Glomerular visceral epithelial cell (primary cell): ENCODE results near the gene RBM3.
A peak's percentile ranks its signal among the peaks of the same experiment; 100 is the strongest.

Experiments used
- DNase-seq: peaks from one replicate; pipeline ENCODE4 v3.0.0-alpha.2; 2016; ENCODE audit errors: extremely low spot score

The RBM3 gene

DNA sequence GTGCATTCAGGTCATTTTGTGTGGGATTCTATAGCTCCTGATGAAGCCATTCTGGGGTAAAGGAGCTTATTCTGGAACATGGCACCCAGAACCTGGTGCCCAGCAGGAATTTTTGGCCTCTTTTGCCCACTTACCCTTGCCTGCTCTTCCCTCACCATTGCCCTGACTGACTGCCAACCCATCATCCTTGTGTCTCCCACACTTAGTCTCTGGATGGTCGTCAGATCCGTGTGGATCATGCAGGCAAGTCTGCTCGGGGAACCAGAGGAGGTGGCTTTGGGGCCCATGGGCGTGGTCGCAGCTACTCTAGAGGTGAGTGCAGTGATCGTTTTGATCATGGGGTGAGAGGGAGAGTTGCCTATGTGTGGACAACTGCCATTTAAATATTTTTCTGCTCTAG is 1.8 kb downstream of the RBM3 start:
- DNase-seq = no peak

DNA sequence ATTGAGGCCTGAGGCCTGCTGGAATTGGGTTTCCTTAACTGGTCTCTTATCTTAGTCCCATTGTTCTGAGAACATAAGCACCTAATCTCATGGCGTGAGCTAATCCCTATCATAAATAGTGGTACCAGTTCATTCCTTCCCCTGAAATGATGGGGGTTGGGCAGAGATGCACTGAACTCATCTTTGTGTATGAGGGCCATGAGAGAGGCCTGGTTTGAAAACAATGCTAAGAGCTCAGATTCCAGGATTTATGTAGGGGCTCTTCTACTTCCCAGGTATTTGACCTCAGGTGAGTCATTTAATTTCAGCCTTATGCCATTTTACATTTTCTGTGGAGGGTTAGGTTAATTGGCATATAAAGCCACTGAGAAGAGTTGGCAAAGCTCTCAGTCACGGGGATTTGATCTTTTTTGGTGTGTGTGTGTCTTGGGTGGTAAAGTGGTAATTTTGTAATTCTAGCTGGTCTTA is 4.4 kb downstream of the RBM3 start:
- DNase-seq = no peak

DNA sequence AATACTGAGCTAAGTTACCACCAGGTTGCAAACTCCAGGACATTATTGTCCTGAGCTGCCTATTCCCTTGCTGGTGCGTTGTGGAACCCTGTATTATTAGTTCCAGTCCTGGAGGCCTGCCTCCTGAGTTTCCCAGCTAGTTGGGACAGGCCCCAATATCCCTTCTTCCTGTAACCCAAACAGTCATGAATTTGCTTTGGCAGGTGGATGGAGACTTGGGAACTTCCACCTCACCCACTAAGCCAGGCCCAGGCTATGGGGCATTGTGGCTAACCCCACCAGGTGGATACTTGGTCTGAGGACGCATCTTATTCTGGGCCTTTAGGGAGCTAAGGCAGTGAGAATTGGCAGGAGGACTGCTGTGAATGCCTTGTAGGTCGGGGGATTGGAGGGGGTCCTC is 5.0 kb downstream of the RBM3 start:
- no peak for DNase-seq

DNA sequence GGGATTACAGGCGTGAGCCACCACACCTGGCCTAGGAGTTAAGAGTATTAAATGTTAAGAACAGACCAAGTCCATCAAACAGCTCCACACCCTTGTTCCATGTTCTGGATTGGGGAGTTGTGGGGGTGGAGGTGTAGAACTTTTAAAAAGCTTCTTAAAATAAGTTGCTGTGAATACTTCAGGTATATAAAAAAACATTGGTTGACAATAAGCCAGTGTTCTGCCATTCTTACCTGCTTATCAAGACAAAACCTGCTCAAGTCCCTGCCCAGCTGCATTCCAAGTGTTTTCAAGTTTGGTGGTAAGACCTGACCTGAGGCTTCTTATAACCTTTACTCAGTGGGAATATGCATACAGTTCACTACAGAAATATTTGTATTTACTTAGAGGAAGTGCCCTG is 6.4 kb downstream of the RBM3 start:
- DNase-seq = no peak

DNA sequence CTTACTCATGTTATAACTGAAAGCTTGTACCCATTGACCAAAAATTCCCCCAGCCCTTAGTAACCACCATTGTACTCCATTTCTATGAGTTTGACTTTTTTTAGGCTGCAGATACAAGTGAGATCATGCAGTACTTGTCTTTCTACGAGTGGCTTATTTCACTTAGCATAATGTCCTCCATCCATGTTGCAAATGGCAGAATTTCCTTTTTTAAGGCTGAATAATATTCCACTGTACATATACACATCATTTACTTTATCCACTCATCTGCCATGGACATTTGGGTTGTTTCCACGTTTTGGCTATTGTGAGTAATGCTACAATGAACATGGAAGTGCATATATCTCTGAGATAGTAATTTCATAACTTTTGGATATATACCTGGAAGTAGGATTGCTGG is 10.4 kb downstream of the RBM3 start:
- DNase-seq = no peak

DNA sequence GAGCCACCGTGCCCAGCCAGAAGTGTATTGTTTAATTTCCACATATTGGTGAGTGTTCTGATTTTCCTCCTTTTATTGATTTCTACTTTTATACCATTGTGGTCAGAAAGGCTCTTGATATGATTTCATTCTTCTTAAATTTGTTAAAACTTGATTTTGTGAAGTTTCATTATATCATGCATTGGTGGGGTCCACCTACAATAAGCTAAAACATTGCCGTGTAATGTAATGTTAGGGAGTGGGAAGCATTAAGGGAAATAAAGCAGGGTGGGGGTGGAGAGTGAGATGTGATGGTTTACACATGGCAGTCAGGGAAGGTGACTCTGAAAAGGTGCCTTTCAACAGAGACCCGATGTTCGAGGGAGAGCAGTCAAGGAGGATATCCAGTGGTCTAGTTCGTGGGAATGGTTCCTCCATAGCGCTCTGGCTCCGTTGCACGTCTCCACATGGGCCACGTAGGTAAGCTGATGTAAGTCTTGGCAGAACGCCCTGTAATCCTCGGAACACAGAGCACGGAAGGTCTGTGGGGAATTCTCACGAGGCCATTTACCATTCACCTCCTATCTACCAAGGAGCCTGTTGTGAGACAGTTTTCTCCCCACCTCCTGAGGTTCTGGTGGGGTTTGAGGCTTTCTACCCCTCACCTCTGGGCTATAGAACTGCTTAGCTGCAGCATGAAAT is 15.3 kb downstream of the RBM3 start:
- DNase-seq = peak; percentile 71

DNA sequence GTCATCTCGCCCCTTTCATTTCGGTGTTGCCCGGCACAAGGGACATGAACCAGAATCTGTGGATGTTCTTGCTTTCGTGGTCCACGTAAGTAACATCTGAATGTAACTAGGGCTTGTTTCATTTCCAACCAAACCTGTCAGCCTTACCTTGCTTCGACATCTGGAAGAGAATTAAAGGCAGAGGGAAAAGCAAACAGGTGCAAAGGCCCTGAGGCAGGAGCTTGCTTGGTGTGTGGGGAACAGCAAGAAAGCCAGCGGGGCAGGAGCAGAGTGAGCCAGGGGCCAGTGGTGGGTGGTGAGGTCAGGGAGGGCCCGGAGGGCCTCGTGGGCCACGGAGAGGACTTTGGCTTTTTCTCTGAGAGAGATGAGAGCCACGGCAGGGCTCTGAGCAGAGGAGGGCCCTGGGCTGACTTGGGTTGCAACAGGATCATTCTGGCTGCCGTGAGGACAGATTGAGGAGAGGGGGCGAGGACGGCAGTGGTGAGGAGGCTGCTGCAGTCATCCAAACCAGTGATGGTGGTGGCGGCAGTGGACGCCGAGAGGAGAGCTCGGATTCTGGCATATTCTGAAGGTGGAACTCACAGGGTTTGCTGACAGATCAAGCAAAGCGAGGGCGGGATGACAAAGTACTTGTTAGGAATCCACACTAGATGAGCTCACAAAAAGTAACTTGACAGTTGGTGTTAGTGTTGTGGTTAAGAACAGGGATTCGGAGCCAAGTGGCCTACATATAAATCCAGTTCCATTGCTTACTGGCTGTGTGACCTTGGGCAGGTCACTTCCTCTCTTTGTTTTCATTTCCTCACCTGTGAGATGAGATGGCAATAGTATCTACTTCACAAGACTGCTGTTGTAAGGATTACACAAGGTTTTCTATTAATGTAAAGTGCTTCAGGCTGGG is 16.2 kb downstream of the RBM3 start:
- DNase-seq = no peak

DNA sequence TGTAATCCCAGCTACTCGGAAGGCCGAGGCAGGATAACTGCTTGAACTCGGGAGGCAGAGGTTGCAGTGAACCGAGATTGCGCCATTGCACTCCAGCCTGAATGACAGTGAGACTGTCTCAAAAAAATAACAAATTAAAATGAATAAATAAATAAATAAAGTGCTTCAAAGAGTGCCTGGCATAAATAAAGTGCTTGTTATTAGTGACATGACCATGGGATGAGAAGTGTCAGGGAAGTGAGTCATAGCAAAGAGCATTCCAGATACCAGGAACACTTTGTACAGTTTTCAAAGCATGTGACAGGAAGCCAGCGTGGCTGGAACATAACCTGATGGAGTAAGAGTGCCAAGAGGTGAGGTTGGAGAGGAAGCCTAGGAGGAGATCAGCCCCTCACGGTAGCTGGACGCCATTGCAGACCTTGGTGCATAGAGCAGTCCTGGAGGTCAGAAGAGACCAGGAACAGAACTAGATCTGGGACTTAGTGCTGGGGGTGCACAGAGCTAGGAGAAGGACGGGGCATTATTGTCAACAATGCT is 17.0 kb downstream of the RBM3 start:
- DNase-seq = peak; percentile 70

DNA sequence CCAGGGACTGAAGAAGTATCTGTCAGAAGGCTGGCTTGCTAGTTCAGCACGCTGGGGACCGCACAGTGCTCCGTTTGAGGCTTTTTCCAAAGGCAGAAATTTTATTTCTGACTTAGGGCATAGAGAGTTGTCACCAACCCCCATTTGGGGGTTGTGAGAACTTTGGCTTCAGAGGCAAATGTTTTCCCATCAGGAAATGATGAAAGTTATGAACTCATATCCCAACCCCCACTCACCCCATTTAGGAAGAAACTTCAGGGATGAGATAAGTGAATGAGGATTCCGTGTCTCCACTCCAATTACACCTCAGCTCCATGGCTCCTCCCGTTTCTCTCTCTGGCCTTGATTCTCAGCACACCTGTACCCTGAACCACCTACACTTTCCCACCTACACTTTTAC is 18.7 kb downstream of the RBM3 start:
- no peak for DNase-seq

DNA sequence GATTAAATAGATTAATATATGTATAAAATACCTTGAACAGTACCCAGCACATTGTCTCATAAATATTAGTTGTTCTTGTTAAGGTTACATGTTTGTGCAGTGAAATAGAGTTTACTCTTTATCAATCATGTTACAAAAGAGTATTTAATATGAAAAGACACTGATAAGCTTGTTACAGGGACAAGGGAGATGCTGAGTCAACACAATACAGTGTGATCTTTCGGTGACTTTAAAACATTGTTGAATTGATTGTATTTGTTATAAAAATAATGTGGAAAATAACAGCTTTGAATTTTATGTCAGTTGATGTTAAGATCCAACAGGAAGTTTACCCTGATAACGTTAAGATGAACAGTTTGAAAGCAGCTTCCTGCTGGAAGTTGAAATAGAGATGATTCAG is 21.6 kb downstream of the RBM3 start:
- DNase-seq = no peak

DNA sequence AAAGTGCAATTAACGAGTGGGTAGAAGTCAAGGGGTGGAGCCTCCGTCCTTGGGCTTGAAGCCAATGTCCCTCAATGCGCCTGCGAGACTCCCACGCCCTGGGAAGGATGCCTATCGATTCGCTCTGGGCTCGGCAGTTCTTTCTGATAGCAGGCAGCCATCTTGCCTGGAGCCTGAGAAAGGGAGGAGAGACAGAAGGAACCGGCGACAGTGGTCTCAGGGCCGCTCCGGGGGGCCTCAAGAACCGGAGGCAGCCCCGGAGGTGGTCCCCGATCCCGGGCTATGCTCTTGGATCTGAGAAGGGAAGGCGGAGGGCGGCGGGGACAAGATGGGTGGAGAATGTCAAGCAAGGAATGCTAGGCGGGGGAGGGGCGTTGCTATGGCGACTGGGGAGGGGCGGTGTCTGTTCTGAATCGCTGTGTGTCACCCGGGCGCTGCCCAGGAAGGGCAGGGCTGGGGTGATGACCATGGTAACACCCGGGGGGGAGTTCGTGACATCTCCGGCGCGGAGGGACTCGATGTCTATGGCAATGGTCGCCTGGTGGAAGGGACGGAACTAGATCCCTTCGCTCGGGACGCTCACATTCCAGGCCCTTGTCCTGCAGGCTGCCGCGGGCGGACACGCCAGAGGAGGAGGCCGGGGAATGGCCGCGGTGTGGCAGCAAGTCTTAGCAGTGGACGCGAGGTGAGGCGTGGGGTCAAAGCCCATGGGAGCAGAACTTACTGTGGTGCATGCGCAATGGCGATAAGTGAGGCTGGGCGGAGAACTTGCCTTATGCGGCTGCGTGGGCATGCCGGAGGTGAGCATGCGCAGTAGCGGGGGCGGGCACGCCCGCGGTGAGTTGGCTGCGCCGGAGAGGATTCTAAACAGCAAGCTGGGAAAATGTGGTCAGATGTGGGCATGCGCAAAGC is 23.3 kb downstream of the RBM3 start, which contains the start of gene WDR13:
Gene WDR13, plus strand, starts transcription at position 140 of the 912 bp plus-strand sequence. Its CDS starts 505 bp downstream, at position 645.
- peak; percentile 93 for DNase-seq

DNA sequence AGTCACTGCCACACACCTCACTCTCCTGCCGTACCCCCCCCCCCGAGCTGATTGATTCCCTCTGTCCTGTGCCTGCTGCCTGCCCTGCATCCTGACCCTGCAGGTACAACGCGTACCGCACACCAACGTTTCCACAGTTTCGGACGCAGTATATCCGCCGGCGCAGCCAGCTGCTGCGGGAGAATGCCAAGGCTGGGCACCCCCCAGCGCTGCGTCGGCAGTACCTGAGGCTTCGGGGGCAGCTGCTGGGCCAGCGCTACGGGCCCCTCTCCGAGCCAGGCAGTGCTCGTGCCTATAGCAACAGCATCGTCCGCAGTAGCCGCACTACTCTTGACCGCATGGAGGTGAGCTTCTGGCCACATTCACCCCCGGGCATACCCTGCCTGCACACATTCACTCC is 24.3 kb downstream of the RBM3 start:
- DNase-seq = no peak

DNA sequence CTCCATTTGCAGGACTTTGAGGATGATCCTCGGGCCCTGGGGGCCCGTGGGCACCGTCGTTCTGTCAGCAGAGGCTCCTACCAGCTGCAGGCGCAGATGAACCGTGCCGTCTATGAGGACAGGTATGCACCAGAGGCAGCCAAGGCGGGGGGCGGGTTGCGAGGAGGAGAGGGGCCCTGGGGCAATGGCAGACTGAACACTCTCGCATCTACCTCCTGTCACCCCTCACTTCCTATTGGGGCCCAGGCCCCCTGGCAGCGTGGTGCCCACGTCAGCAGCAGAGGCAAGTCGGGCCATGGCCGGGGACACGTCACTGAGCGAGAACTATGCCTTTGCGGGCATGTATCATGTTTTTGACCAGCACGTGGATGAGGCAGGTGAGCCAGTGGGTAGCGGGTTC is 25.1 kb downstream of the RBM3 start:
- DNase-seq = no peak

DNA sequence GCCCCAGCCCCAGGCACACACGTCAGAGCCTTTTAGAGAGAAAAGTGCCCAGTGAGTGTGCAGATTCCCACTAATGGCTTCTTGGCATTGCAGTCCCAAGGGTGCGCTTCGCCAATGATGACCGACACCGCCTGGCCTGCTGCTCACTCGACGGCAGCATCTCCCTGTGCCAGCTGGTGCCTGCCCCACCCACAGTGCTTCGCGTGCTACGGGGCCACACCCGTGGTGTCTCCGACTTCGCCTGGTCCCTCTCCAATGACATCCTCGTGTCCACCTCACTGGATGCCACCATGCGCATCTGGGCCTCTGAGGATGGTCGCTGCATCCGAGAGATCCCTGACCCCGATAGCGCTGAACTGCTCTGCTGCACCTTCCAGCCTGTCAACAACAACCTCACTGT is 25.9 kb downstream of the RBM3 start:
- no peak for DNase-seq

DNA sequence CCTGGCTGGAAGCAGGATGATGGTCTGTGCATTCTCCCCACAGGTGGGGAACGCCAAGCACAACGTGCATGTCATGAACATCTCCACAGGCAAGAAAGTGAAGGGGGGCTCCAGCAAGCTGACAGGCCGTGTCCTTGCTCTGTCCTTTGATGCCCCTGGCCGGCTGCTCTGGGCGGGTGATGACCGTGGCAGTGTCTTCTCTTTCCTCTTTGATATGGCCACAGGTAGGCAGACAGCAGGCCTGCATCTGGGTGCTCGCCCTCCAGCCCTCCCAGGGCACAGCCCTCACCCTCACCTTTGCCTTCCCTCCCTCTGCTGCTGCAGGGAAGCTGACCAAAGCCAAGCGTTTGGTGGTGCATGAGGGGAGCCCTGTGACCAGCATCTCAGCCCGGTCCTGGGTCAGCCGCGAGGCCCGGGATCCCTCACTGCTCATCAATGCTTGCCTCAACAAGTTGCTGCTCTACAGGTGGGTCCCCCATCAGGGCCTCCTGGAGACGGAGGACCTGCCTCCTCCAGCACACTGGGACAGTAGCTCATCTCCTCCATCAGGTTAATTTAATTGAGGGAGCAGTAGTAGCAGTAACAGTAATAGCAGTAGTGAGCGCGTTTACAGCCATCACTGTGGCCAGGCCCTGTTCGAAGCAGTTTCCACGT is 27.6 kb downstream of the RBM3 start:
- no peak for DNase-seq

DNA sequence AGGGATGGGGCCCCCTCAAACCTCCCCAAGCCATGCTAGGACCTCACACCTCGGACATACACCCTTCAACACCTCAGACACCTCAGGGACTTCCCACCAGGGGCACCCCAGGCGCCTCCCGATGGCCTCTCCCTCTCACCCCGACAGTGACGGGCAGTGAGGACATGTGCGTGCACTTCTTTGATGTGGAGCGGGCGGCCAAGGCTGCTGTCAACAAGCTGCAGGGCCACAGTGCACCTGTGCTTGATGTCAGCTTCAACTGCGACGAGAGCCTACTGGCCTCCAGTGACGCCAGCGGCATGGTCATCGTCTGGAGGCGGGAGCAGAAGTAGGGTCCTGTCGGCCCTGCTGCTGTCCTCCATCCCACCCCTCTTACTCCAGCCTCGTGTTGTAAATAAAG is 30.4 kb downstream of the RBM3 start:
- DNase-seq = no peak

DNA sequence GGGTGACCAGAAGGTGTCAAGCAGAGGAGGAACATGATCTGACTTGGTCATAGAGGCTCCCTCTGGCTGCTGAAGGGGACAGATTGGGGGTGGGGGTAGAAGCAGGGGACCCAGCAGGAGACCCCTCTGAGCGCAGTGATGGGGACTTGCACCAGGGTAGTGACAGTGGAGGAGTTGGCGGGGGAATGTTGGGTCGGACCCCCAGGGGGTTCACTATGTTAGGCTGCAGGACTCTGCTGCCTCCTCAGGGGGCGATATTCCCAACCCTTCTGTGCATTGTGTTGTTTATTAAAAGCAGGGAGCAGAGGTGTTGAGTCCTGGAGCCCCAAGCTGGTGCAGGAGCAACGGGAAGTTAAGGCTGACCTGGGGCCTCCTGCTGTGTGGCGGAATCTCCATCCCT is 31.8 kb downstream of the RBM3 start:
- DNase-seq = no peak

DNA sequence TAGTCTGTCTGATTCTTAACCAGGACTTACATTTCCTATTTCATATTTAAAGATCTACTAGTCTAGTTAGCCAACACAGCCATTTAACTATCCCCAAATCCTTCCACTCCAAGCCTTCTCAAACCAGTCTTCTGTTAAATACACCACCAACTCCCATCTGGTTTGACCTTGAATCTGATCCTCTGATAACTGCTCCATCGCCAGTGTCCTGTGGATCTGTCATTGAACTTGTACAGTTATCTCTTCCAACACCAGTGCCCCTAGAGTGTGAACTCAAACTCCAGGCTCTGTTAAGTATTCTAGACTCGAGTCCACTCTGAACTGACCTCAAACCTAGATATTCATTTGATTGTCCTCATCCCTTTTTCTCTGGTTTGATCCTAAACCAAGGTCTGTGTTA is 37.4 kb downstream of the RBM3 start:
- no peak for DNase-seq

DNA sequence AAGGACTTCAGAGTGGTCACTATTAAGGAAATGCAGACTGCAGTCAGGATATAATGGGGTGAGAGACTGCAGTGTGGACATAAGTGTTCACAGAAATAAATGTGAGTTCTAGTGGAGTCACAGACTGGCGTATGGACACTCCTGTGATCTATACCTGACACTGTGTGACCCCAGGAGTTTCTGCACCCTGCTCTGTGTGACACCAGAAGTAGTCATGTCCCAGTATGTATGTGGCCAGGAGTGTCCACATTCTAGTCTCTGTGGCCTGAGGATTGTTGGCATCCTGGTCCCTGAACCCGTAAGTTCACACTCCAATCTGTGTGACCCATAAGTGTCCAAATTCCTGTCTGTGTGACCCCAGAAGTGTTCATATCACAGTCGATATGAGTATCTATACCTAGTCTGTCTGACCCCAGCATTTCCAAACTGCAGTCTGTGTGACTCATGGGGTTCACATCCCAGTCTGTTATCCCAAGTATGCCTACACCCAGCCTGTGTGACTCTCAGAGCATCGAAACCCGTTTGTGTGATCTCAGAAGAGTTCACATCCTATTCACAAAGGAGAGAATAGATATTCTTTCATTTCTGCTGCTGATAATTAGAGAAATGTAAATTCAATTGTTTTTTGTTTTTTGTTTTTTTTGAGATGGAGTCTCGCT is 39.3 kb downstream of the RBM3 start:
- DNase-seq = no peak

DNA sequence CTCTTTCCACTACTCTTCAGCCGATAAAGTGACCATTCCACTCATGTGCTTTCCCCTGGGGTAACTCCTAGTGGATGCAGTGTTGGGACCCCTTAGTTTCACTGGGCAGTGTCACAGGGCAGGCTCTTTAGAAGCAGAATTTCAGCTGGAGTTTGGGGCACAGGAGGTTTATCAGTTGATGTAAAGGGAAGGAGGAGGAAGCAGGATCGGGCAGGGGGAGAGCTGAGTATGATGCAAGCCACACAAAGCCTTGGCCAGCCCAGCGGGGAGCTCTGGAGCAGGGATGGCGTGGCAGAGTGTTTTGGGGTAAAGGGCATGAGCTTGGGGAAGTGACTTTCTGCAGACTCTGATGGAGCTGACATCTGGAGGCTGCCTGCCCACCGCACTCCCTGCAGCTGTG is 42.3 kb downstream of the RBM3 start:
- DNase-seq = no peak
